Loucy (cell line): ENCODE results near the gene FAIM2.

Experiments
- H2AFZ ChIP-seq: fragments of 200-600 bp; sonication (generic); 2 replicates; pipeline ENCODE4 v1.6.0; 2016; ENCODE audit warnings: antibody characterized with exemption, mild to moderate bottlenecking, low read length, moderate library complexity
- H3F3A ChIP-seq: fragments of 200-600 bp; 2 replicates; pipeline ENCODE4 v1.6.0; 2016; ENCODE audit warnings: antibody characterized with exemption, low read depth, mild to moderate bottlenecking
- H3K27me3 ChIP-seq: fragments of 200-600 bp; sonication (generic); 2 replicates; pipeline ENCODE4 v1.6.1; 2014; ENCODE audit warnings: low read length, mild to moderate bottlenecking; ENCODE audit not compliant: insufficient read depth, poor library complexity, severe bottlenecking
- H3K36me3 ChIP-seq: fragments of 200-600 bp; sonication (generic); 2 replicates; pipeline ENCODE4 v1.6.1; 2016; ENCODE audit warnings: low read length; ENCODE audit not compliant: insufficient read depth
- H3K4me1 ChIP-seq: fragments of 200-600 bp; sonication (generic); 2 replicates; pipeline ENCODE4 v1.5.1; 2014; ENCODE audit warnings: low read length, mild to moderate bottlenecking; ENCODE audit not compliant: insufficient read depth, poor library complexity, severe bottlenecking
- H3K4me2 ChIP-seq: fragments of 200-600 bp; sonication (generic); 2 replicates; pipeline ENCODE4 v1.6.0; 2014; ENCODE audit warnings: antibody characterized with exemption, low read length, low read depth, mild to moderate bottlenecking; ENCODE audit not compliant: poor library complexity, severe bottlenecking
- H3K4me3 ChIP-seq: fragments of 200-600 bp; sonication (generic); 2 replicates; pipeline ENCODE4 v1.5.1; 2014; ENCODE audit warnings: low read length, mild to moderate bottlenecking, mixed read lengths; ENCODE audit not compliant: poor library complexity, severe bottlenecking
- H3K79me2 ChIP-seq: fragments of 200-600 bp; sonication (generic); 2 replicates; pipeline ENCODE4 v1.6.1; 2014; ENCODE audit warnings: low read length; ENCODE audit not compliant: insufficient read depth
- H3K9ac ChIP-seq: fragments of 200-600 bp; sonication (generic); 2 replicates; pipeline ENCODE4 v1.6.0; 2014; ENCODE audit warnings: mild to moderate bottlenecking, low read depth, low read length, moderate library complexity; ENCODE audit not compliant: poor library complexity, severe bottlenecking
- H3K9me2 ChIP-seq: fragments of 200-600 bp; sonication (generic); replicated peaks from 2 replicates; pipeline ENCODE4 v1.6.1; 2016; ENCODE audit warnings: low read depth, low read length, mixed read lengths
- H3K9me3 ChIP-seq: fragments of 200-600 bp; sonication (generic); 2 replicates; pipeline ENCODE4 v1.6.1; 2014; ENCODE audit warnings: mild to moderate bottlenecking, antibody characterized with exemption, low read length, low read depth; ENCODE audit not compliant: insufficient read depth
- H4K20me1 ChIP-seq: fragments of 200-600 bp; sonication (generic); 2 replicates; pipeline ENCODE4 v1.6.0; 2014; ENCODE audit warnings: antibody characterized with exemption, low read length, mild to moderate bottlenecking; ENCODE audit not compliant: insufficient read depth, poor library complexity, severe bottlenecking
- EZH2phosphoT487 ChIP-seq: fragments of 200-600 bp; IDR thresholded peaks from 2 replicates; pipeline ENCODE4 v1.6.1; 2018; ENCODE audit warnings: antibody characterized with exemption, mild to moderate bottlenecking, moderate library complexity, borderline replicate concordance
- TF ChIP-seq, protein P1 (sequence below): fragments of 200-600 bp; sonication (generic); conservative IDR thresholded peaks from 2 replicates; pipeline ENCODE4 v1.5.1; 2014; ENCODE audit warnings: mild to moderate bottlenecking, antibody characterized with exemption, low read length

FAIM2 gene

DNA sequence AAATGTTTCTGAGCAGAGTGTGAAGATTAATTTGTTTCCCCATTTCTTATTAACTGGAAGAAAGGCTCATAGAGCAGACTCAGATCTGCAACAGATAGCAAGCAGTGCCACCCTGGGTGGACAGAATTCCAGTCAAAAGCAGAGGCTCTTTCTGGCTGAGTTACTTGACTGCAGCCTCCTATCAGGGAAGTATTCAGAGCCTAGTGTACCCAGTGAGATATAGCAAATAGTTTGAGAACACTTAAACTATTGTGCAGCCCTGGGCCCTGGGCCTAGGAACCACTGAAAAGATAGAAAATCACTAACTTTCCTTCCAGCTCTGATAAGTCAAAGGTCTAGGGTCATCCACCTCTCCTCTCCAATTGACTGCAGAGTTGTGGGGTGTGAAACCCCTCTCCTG is 35.6 kb upstream of the FAIM2 start:
- H2AFZ ChIP-seq, result no peak overlapping the region
- no peak overlapping the region for H3K4me3 ChIP-seq
- H3K4me1 ChIP-seq, result peaks cover 21% of the 10 kb centered on the region
- H3K36me3 ChIP-seq, result no peaks in the 10 kb centered on the region
- no peaks in the 10 kb centered on the region for H3K9me3 ChIP-seq
- H3K9me2 ChIP-seq, result no peaks in the 10 kb centered on the region
- TF ChIP-seq, protein P1, sequence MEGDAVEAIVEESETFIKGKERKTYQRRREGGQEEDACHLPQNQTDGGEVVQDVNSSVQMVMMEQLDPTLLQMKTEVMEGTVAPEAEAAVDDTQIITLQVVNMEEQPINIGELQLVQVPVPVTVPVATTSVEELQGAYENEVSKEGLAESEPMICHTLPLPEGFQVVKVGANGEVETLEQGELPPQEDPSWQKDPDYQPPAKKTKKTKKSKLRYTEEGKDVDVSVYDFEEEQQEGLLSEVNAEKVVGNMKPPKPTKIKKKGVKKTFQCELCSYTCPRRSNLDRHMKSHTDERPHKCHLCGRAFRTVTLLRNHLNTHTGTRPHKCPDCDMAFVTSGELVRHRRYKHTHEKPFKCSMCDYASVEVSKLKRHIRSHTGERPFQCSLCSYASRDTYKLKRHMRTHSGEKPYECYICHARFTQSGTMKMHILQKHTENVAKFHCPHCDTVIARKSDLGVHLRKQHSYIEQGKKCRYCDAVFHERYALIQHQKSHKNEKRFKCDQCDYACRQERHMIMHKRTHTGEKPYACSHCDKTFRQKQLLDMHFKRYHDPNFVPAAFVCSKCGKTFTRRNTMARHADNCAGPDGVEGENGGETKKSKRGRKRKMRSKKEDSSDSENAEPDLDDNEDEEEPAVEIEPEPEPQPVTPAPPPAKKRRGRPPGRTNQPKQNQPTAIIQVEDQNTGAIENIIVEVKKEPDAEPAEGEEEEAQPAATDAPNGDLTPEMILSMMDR, result no peak
- no peak for TF ChIP-seq EZH2phosphoT487
- H3K79me2 ChIP-seq, result no peaks in the 10 kb centered on the region
- H3K4me2 ChIP-seq, result no peak overlapping the region
- no peaks in the 10 kb centered on the region for H4K20me1 ChIP-seq
- no peaks in the 10 kb centered on the region for H3F3A ChIP-seq
- no peaks in the 10 kb centered on the region for H3K27me3 ChIP-seq
- no peak overlapping the region for H3K9ac ChIP-seq

DNA sequence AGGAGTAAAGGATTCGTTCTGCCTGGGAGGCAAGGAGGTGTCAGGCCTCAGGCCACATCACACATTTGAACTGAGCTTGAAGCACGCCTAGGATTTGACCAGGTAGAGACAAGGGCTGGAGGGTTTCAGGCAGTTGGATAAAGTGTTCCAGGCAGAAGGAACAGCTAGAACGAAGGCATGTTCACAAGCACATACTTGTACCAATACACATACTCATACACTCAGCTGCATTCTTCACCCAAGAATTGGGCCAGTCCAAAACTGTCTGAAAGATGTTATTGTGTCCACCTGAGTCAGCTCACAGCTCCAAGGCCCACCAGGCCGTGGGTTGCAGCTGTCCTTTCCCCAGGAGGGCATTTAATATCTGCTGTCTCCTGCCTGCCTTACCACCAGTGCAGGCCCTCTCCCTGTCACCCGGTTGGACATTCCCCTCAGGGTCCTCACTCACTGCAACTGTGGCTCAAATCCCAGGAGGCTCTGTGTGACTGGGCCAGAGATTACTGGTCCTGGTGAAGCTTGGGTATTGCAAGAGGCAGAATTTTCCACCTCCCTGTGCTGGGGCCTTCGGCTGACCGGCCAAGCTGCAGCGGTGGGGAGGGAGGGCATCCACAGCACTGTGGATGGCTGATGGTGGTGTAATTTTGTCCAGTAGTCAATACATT is 34.1 kb upstream of the FAIM2 start:
- Histone ChIP-seq H3K79me2 (no peaks in the 10 kb centered on the region), H4K20me1 (no peaks in the 10 kb centered on the region), H3K9me3 (no peaks in the 10 kb centered on the region), H3K36me3 (no peaks in the 10 kb centered on the region), H3K4me2 (no peak overlapping the region), H2AFZ (no peak overlapping the region), H3K4me3 (no peak overlapping the region), H3K4me1 (peaks cover 6% of the 10 kb centered on the region), H3K9ac (no peak overlapping the region), H3K9me2 (no peaks in the 10 kb centered on the region), H3K27me3 (no peaks in the 10 kb centered on the region), H3F3A (no peaks in the 10 kb centered on the region)
- TF ChIP-seq, protein P1, result no peak
- no peak for TF ChIP-seq EZH2phosphoT487

DNA sequence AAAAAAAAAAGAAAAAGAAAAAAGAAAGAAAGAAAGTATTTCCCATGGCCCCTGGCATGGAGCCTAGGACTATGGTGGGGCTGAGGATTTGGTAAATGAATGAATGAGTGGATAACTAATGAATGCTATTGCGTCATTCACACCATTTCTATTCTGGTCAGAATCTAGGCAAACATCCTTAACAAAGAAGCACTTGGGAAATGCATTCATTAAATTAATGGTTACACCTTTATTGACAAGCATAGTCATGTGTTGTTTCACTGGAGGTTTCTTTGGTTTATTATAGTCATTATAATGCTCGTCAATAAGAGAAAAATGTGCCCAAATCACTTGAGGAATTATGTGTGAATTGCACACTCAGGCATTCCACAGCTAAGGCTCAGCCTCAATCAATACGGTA is 33.2 kb upstream of the FAIM2 start:
- H3F3A ChIP-seq, result no peaks in the 10 kb centered on the region

More for the DNA sequence above, 33.2 kb upstream of the FAIM2 start:
- H3K79me2 ChIP-seq, result no peaks in the 10 kb centered on the region
- H2AFZ ChIP-seq, result no peak overlapping the region
- H3K4me3 ChIP-seq, result no peak overlapping the region
- no peaks in the 10 kb centered on the region for H3K9me3 ChIP-seq
- no peak overlapping the region for H3K4me2 ChIP-seq
- no peaks in the 10 kb centered on the region for H3K36me3 ChIP-seq
- no peaks in the 10 kb centered on the region for H3K27me3 ChIP-seq
- no peak overlapping the region for H3K9ac ChIP-seq
- no peaks in the 10 kb centered on the region for H4K20me1 ChIP-seq
- H3K9me2 ChIP-seq, result no peaks in the 10 kb centered on the region
- no peaks in the 10 kb centered on the region for H3K4me1 ChIP-seq
- TF ChIP-seq EZH2phosphoT487, result no peak
- TF ChIP-seq, protein P1, result no peak
